ENCODE results near the gene PTPRH. TPM values are rescaled to one million over a fixed set of nuclear protein-coding genes. Genes with fewer than 3 reads are reported as not detected.

Gene PTPRH
- total and polyA plus RNA-seq, 2 donors (not counting 1 experiment from before 2014, with no cell fraction given) = not detected

- ChIA-PET POLR2A (interaction anchor here (0.6 kb wide), 1 partner anchor 127 kb away, joined by 4 read pairs; no protein-coding TSS in a partner anchor), CTCF (no interaction called here)
- Mint-ChIP-seq H3K27ac (no peak overlapping the region), H3K4me3 (no peak overlapping the region), H3K4me1 (no peaks in the 10 kb centered on the region), H3K27me3 (peaks cover 25% of the 10 kb centered on the region), H3K9me3 (ENCODE audit: insufficient read depth) (no peaks in the 10 kb centered on the region)
- H3K27ac ChIP-seq (ENCODE audit: low read length in 2 of 2) = no peak overlapping the region
- no peaks in the 10 kb centered on the region for H3K9me3 ChIP-seq (ENCODE audit: control extremely low read depth in 1 of 3, control insufficient read depth in 2 of 3, insufficient read depth in 1 of 3, low read length in 2 of 3)
- intact Hi-C loops (cut with micrococcal nuclease) = no loop called here
- no peaks in the 10 kb centered on the region for H4K20me1 ChIP-seq (ENCODE audit: control insufficient read depth, insufficient read depth, low read length, poor library complexity, severe bottlenecking)
- H3K79me2 ChIP-seq (ENCODE audit: control insufficient read depth, insufficient read depth, low read length) = no peaks in the 10 kb centered on the region
- DNase-seq = no peak
- no peaks in the 10 kb centered on the region for H3K36me3 ChIP-seq (replicated peaks in 1 of 2; ENCODE audit: control extremely low read depth in 1 of 2, control insufficient read depth in 1 of 2, extremely low read depth in 1 of 2, insufficient read depth in 2 of 2, low read length in 1 of 2)
- H3K9ac ChIP-seq (ENCODE audit: low read length) = no peak overlapping the region
- H3K4me2 ChIP-seq (replicated peaks; ENCODE audit: low read depth, low read length, poor library complexity, severe bottlenecking) = no peak overlapping the region
- peak overlapping the region; percentile 33 for H2AFZ ChIP-seq (ENCODE audit: insufficient read depth, low read depth, low read length, poor library complexity, severe bottlenecking)
- 14% methylated on average over 6 of the region's 8 CpGs for WGBS (ENCODE audit: insufficient coverage)
- no peaks in the 10 kb centered on the region for H3K4me1 ChIP-seq (ENCODE audit: control insufficient read depth in 2 of 2, insufficient read depth in 2 of 2, low read length in 2 of 2)
- TF ChIP-seq EZH2 (IDR thresholded peaks at IDR 0.05; ENCODE audit: borderline replicate concordance, insufficient read depth, low read depth, low read length, poor library complexity, severe bottlenecking) (no peak), CTCF (IDR thresholded peaks at IDR 0.05) (no peak)
- no peak for ATAC-seq (ENCODE audit: low read depth)
- H3K27me3 ChIP-seq (replicated peaks in 1 of 4; ENCODE audit: control extremely low read depth in 1 of 4, control insufficient read depth in 3 of 4, insufficient read depth in 4 of 4, low read length in 3 of 4) = peaks cover 0 to 14% (median 0%) of the 10 kb centered on the region in 4 experiments
- H3K4me3 ChIP-seq (ENCODE audit: control extremely low read depth in 1 of 5, extremely low read depth in 1 of 5, insufficient read depth in 1 of 5, low read depth in 2 of 5, low read length in 4 of 5) = no peak overlapping the region
These were observed 20.7 kb downstream of the PTPRH start for GRCh38 chr19:55188625-55189024.

DNA sequence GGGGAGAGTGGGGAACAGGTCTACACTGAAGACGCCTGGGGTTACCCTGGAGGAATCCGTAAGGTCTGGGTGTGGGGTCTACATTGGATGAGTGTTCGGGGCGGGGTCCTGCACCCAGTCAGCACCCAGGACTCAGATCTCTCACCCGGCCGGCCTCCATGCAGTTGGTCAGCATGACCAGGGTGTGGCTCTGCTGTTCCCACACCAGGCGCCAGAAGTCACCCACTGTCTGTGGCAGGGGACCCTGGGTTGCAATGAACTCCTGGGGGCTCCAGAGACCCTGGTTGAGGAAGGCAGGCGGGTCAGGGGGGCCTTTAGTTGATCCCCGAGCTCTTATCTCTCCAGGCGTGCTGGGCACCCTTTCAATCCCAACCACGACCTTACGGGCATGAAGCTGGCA, 23.2 kb downstream of the PTPRH start:
- no peak overlapping the region for H2AFZ ChIP-seq (ENCODE audit: insufficient read depth, low read depth, low read length, poor library complexity, severe bottlenecking)
- ATAC-seq (ENCODE audit: low read depth) = no peak
- no peak overlapping the region for H3K4me2 ChIP-seq (replicated peaks; ENCODE audit: low read depth, low read length, poor library complexity, severe bottlenecking)
- no peaks in the 10 kb centered on the region for H3K9me3 Mint-ChIP-seq (ENCODE audit: insufficient read depth)
- peaks cover 27% of the 10 kb centered on the region for H3K27me3 Mint-ChIP-seq
- H3K27me3 ChIP-seq (replicated peaks in 1 of 4; ENCODE audit: control extremely low read depth in 1 of 4, control insufficient read depth in 3 of 4, insufficient read depth in 4 of 4, low read length in 3 of 4) = peaks cover 0 to 34% (median 10%) of the 10 kb centered on the region in 4 experiments
- no peaks in the 10 kb centered on the region for H3K36me3 ChIP-seq (replicated peaks in 1 of 2; ENCODE audit: control extremely low read depth in 1 of 2, control insufficient read depth in 1 of 2, extremely low read depth in 1 of 2, insufficient read depth in 2 of 2, low read length in 1 of 2)
- DNase-seq = no peak
- ChIA-PET CTCF (no interaction called here), POLR2A (no interaction called here)
- no peak overlapping the region for H3K27ac Mint-ChIP-seq
- TF ChIP-seq EZH2 (IDR thresholded peaks at IDR 0.05; ENCODE audit: borderline replicate concordance, insufficient read depth, low read depth, low read length, poor library complexity, severe bottlenecking) = no peak
- no peak for TF ChIP-seq CTCF (IDR thresholded peaks at IDR 0.05)
- 87% methylated on average over 12 of the region's 12 CpGs for WGBS (ENCODE audit: insufficient coverage)
- no peak overlapping the region for H3K4me3 ChIP-seq (ENCODE audit: control extremely low read depth in 1 of 5, extremely low read depth in 1 of 5, insufficient read depth in 1 of 5, low read depth in 2 of 5, low read length in 4 of 5)
- no peaks in the 10 kb centered on the region for H3K79me2 ChIP-seq (ENCODE audit: control insufficient read depth, insufficient read depth, low read length)
- H3K27ac ChIP-seq (ENCODE audit: low read length in 2 of 2) = no peak overlapping the region
- no peaks in the 10 kb centered on the region for H4K20me1 ChIP-seq (ENCODE audit: control insufficient read depth, insufficient read depth, low read length, poor library complexity, severe bottlenecking)
- no peak overlapping the region for H3K4me3 Mint-ChIP-seq
- H3K4me1 Mint-ChIP-seq = no peaks in the 10 kb centered on the region
- H3K9ac ChIP-seq (ENCODE audit: low read length) = no peak overlapping the region
- peaks cover 0 to 11% (median 0%) of the 10 kb centered on the region in 3 donors for H3K9me3 ChIP-seq (ENCODE audit: control extremely low read depth in 1 of 3, control insufficient read depth in 2 of 3, insufficient read depth in 1 of 3, low read length in 2 of 3)
- intact Hi-C loops (cut with micrococcal nuclease) = no loop called here
- H3K4me1 ChIP-seq (ENCODE audit: control insufficient read depth in 2 of 2, insufficient read depth in 2 of 2, low read length in 2 of 2) = no peaks in the 10 kb centered on the region

All from B cell (primary cell).